DND-41 (cell line): ENCODE results near the gene C14orf93.

Source experiments
- CTCF ChIP-seq: IDR thresholded peaks from 2 replicates; pipeline ENCODE4 v1.5.1; 2012; ENCODE audit warnings: borderline replicate concordance, low read length, moderate library complexity, mild to moderate bottlenecking; ENCODE audit not compliant: poor library complexity, severe bottlenecking; ENCODE audit errors: extremely low read depth
- EZH2 ChIP-seq: IDR thresholded peaks from 3 replicates; pipeline ENCODE4 v1.6.1; 2012; ENCODE audit warnings: borderline replicate concordance, low read depth, mild to moderate bottlenecking, moderate library complexity, low read length, inconsistent platforms; ENCODE audit not compliant: severe bottlenecking

DNA sequence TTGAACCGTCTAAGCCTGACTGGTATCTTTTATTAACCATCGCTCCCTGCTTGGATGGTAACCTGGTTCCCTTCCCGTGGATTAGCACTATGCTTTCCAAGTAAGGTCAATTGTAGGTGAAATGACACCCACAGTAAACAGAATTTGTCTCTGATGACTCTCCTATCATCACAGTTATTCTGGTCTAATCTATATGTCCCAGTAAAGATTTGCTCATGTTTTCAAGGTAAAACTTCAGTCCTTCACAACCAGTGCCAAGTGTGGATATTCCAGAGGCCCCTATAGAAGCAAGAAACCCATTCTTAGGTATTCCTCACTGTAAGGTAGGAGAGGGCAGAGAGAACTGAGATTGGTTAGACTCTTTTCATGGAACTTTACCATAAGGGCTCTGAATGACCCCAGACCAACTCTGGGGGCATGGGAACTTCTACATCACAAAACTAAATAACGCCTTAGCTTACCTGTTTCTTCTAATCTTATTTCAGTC lies 43.1 kb downstream of the C14orf93 start:
- TF ChIP-seq CTCF (no peak), EZH2 (no peak)
